CD14-positive monocyte (primary cell): ENCODE results near the gene MXI1. TPM values are rescaled to one million over a fixed set of nuclear protein-coding genes. Genes with fewer than 3 reads are reported as not detected.

Experiments
- DNase-seq, 3 donors: peaks; one replicate each; pipeline ENCODE4 v3.0.0-alpha.2; 2011 to 2022
- H2AFZ ChIP-seq: 2 replicates; pipeline ENCODE4 v1.6.0; 2012; ENCODE audit warnings: mild to moderate bottlenecking, low read depth, low read length, inconsistent platforms; ENCODE audit not compliant: insufficient read depth, poor library complexity, severe bottlenecking
- H3K27ac ChIP-seq, 2 donors: 1 replicate in 1 of 2; 2 replicates in 1 of 2; pipeline ENCODE4 v1.5.1; 2012 to 2013; ENCODE audit warnings: low read length in 2 of 2, control low read depth in 1 of 2, inconsistent platforms in 1 of 2, low read depth in 1 of 2, mild to moderate bottlenecking in 1 of 2
- H3K27me3 ChIP-seq, 2 donors: one replicate each; pipeline versions ENCODE4 v1.6.0 to v1.6.1; 2011 to 2013; ENCODE audit warnings: low read length in 2 of 2; ENCODE audit not compliant: control insufficient read depth in 2 of 2, insufficient read depth in 2 of 2
- H3K36me3 ChIP-seq, 2 donors: replicated peaks in 1 of 2; 1 replicate in 1 of 2; 2 replicates in 1 of 2; pipeline versions ENCODE4 v1.5.1 to v1.6.1; 2012 to 2013; ENCODE audit warnings: low read length in 2 of 2, control low read depth in 1 of 2, inconsistent platforms in 1 of 2, mild to moderate bottlenecking in 1 of 2; ENCODE audit not compliant: insufficient read depth in 2 of 2, control insufficient read depth in 1 of 2
- H3K4me1 ChIP-seq, 2 donors: 1 replicate in 1 of 2; 2 replicates in 1 of 2; pipeline versions ENCODE4 v1.5.1 to v1.6.1; 2012 to 2013; ENCODE audit warnings: low read length in 2 of 2, control low read depth in 1 of 2, inconsistent platforms in 1 of 2, mild to moderate bottlenecking in 1 of 2, moderate library complexity in 1 of 2; ENCODE audit not compliant: insufficient read depth in 2 of 2, control insufficient read depth in 1 of 2
- H3K4me2 ChIP-seq: replicated peaks from 2 replicates; pipeline ENCODE3; 2012; ENCODE audit warnings: low read length, moderate library complexity, mild to moderate bottlenecking; ENCODE audit not compliant: poor library complexity, severe bottlenecking; ENCODE audit errors: extremely low read depth
- H3K4me3 ChIP-seq, 3 experiments: fragments of 200-600 bp in 1 of 3; sonication (generic) in 1 of 3; replicated peaks in 1 of 3; 1 replicate in 2 of 3; 2 replicates in 1 of 3; pipeline ENCODE4 v1.5.1; 2011 to 2013; ENCODE audit warnings: low read length in 3 of 3, mild to moderate bottlenecking in 3 of 3, control low read depth in 2 of 3, low read depth in 2 of 3, inconsistent platforms in 1 of 3, moderate library complexity in 1 of 3
- H3K79me2 ChIP-seq: 2 replicates; pipeline ENCODE4 v1.6.0; 2012; ENCODE audit warnings: mild to moderate bottlenecking, control low read depth, inconsistent platforms, low read length, moderate library complexity; ENCODE audit not compliant: insufficient read depth
- H3K9ac ChIP-seq: 2 replicates; pipeline ENCODE4 v1.6.0; 2017; ENCODE audit warnings: low read length, mild to moderate bottlenecking; ENCODE audit not compliant: insufficient read depth, poor library complexity, severe bottlenecking
- H3K9me3 ChIP-seq, 2 donors: replicated peaks in 1 of 2; 1 replicate in 1 of 2; 2 replicates in 1 of 2; pipeline versions ENCODE4 v1.5.1 to v1.6.1; 2012 to 2013; ENCODE audit warnings: low read length in 2 of 2, control low read depth in 1 of 2; ENCODE audit not compliant: control insufficient read depth in 1 of 2, insufficient read depth in 1 of 2
- H4K20me1 ChIP-seq: 2 replicates; pipeline ENCODE4 v1.6.0; 2012; ENCODE audit warnings: mild to moderate bottlenecking, low read length, control low read depth, moderate library complexity; ENCODE audit not compliant: insufficient read depth
- H3K27ac Mint-ChIP-seq, 7 donors: one replicate each; pipeline ENCODE4 v1.8.0; 2020; ENCODE audit warnings: mild to moderate bottlenecking in 7 of 7, mixed read lengths in 7 of 7, moderate library complexity in 6 of 7, inconsistent platforms in 2 of 7
- H3K27me3 Mint-ChIP-seq, 3 donors: one replicate each; pipeline ENCODE4 v1.8.0; 2021 to 2022; ENCODE audit warnings: low read depth in 3 of 3, mild to moderate bottlenecking in 3 of 3, mixed read lengths in 3 of 3, moderate library complexity in 3 of 3, inconsistent platforms in 1 of 3
- H3K36me3 Mint-ChIP-seq, 2 donors: one replicate each; pipeline ENCODE4 v1.8.0; 2020; ENCODE audit warnings: mixed read lengths in 2 of 2, inconsistent platforms in 1 of 2, mild to moderate bottlenecking in 1 of 2
- H3K4me1 Mint-ChIP-seq: one replicate; pipeline ENCODE4 v1.8.0; 2020; ENCODE audit warnings: mild to moderate bottlenecking, mixed read lengths
- H3K4me3 Mint-ChIP-seq, 2 donors: one replicate each; pipeline ENCODE4 v1.8.0; 2020; ENCODE audit warnings: mild to moderate bottlenecking in 2 of 2, mixed read lengths in 2 of 2, moderate library complexity in 1 of 2
- H3K9me3 Mint-ChIP-seq, 7 donors: one replicate each; pipeline ENCODE4 v1.8.0; 2020 to 2022; ENCODE audit warnings: mixed read lengths in 7 of 7, mild to moderate bottlenecking in 6 of 7, moderate library complexity in 6 of 7, inconsistent platforms in 2 of 7
- WGBS: methylation state at CpG from one replicate; pipeline ENCODE4 v1.1.5; 2013; ENCODE audit warnings: missing lambda C conversion rate; ENCODE audit not compliant: insufficient coverage; 5-methylcytosine and 5-hydroxymethylcytosine counted together
- intact Hi-C, 2 donors: fragments of 100-400 bp; cut with micrococcal nuclease; formaldehyde crosslinking; loops; one replicate each; pipeline versions ENCODE4 v1.15.0 to v1.15.1; 2023
- polyA plus RNA-seq, 3 donors: library from polyadenylated mRNA; depleted of rRNA in 1 of 3; unstranded in 2 of 3; stranded (reverse) in 1 of 3; fragments of 300-500 nt in 2 of 3; fragments of >200 nt in 1 of 3; fragmentation: Illumina TruSeq in 2 of 3; gene quantifications; 1 replicate in 2 of 3; 2 replicates in 1 of 3; pipeline ENCODE4 v1.2.3, GENCODE V29; 2012 to 2021
- TF ChIP-seq, protein P1 (sequence below): fragments of 200-600 bp; IDR thresholded peaks from one replicate; pipeline ENCODE4 v1.8.0; 2022; ENCODE audit warnings: antibody characterized with exemption, mild to moderate bottlenecking

The MXI1 gene
- polyA plus RNA-seq, 3 donors = 13.1 to 25.7 (median 21.6) TPM

DNA sequence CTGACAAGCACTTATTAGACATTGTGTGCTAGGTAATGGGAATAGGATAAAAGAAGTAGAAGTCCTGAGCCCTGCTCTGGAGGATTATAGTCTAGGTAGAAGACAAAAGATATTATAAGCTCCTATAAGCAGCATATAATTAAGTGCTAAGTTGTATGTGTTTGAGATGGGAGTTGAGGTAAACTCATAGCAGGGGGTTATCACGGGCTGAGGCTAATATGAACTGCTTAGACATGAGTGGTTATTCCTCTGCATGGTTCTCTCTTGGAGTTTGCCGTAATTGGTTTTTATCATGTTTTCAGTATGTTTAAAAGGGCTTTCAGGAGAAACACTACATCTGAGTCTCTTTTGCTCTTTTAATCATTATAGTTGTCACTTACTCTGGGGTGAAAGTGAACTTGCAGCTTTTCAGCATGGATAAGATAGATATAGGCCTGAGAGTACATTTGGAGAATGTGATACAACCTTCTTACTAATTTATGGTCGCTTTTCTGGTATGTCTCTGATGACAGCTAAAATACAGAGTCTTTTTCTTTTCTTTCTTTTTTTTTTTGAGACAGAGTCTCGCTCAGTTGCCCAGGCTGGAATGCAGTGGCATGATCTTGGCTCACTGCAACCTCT lies 58.3 kb downstream of the MXI1 start:
- H3K4me2 ChIP-seq = no peak overlapping the region
- Mint-ChIP-seq H3K4me3 (no peak overlapping the region), H3K27me3 (no peaks in the 10 kb centered on the region), H3K4me1 (peaks cover 21% of the 10 kb centered on the region), H3K27ac (no peak overlapping the region), H3K9me3 (no peaks in the 10 kb centered on the region), H3K36me3 (peaks cover 3 to 20% of the 10 kb centered on the region in 2 donors)
- intact Hi-C loops = no loop called here
- peaks cover 13 to 16% of the 10 kb centered on the region in 2 donors for H3K4me1 ChIP-seq
- TF ChIP-seq, protein P1, sequence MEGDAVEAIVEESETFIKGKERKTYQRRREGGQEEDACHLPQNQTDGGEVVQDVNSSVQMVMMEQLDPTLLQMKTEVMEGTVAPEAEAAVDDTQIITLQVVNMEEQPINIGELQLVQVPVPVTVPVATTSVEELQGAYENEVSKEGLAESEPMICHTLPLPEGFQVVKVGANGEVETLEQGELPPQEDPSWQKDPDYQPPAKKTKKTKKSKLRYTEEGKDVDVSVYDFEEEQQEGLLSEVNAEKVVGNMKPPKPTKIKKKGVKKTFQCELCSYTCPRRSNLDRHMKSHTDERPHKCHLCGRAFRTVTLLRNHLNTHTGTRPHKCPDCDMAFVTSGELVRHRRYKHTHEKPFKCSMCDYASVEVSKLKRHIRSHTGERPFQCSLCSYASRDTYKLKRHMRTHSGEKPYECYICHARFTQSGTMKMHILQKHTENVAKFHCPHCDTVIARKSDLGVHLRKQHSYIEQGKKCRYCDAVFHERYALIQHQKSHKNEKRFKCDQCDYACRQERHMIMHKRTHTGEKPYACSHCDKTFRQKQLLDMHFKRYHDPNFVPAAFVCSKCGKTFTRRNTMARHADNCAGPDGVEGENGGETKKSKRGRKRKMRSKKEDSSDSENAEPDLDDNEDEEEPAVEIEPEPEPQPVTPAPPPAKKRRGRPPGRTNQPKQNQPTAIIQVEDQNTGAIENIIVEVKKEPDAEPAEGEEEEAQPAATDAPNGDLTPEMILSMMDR = no peak
- H3K27me3 ChIP-seq = no peaks in the 10 kb centered on the region
- H3K27ac ChIP-seq = no peak overlapping the region
- H3K36me3 ChIP-seq = no peaks in the 10 kb centered on the region
- no peaks in the 10 kb centered on the region for H4K20me1 ChIP-seq
- H3K79me2 ChIP-seq = peaks cover 13% of the 10 kb centered on the region
- no peak overlapping the region for H3K4me3 ChIP-seq
- H3K9me3 ChIP-seq = no peaks in the 10 kb centered on the region
- no peak overlapping the region for H3K9ac ChIP-seq
- H2AFZ ChIP-seq = no peak overlapping the region
- DNase-seq = no peak
- WGBS = 100% methylated on average over 2 of the region's 4 CpGs

DNA sequence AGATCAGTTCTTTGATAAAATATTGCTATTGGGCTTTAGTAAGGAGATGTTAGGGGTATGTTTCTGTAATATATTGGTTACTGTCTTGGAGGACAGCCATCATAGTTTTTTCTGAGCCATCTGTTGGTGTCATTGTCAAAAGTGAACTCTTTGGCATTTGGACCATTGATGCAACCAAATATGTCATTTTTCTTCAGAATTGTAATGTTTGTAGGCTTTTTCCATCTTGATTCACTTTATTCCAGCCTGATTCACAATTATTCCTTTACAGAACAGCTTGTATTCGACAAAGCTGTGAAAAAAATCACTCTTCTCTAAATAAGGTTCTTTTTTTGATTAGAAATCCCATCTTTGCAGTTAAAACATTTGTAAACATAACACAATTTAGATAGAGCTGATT lies 59.9 kb downstream of the MXI1 start:
- no peaks in the 10 kb centered on the region for H3K36me3 ChIP-seq
- H4K20me1 ChIP-seq = no peaks in the 10 kb centered on the region
- no peak overlapping the region for H3K27ac Mint-ChIP-seq
- peaks cover 23% of the 10 kb centered on the region for H3K79me2 ChIP-seq
- no peaks in the 10 kb centered on the region for H3K27me3 ChIP-seq
- no peak overlapping the region for H3K9ac ChIP-seq
- no peak overlapping the region for H2AFZ ChIP-seq
- no peaks in the 10 kb centered on the region for H3K9me3 ChIP-seq
- WGBS = no CpG with 5 or more reads among the region's 1 CpG
- no peaks in the 10 kb centered on the region for H3K27me3 Mint-ChIP-seq
- TF ChIP-seq, protein P1 = no peak
- H3K9me3 Mint-ChIP-seq = no peaks in the 10 kb centered on the region
- no peak overlapping the region for H3K27ac ChIP-seq
- H3K4me1 ChIP-seq = peaks cover 13 to 16% of the 10 kb centered on the region in 2 donors
- H3K4me3 ChIP-seq = no peak overlapping the region
- DNase-seq = no peak
- peaks cover 3 to 13% of the 10 kb centered on the region in 2 donors for H3K36me3 Mint-ChIP-seq
- H3K4me1 Mint-ChIP-seq = peaks cover 22% of the 10 kb centered on the region
- intact Hi-C loops = no loop called here
- no peak overlapping the region for H3K4me2 ChIP-seq
- H3K4me3 Mint-ChIP-seq = no peak overlapping the region
